PC-3 (cell line): ENCODE data around the gene UFD1. TPM values are rescaled to one million over a fixed set of nuclear protein-coding genes. Genes with fewer than 3 reads are reported as not detected.

Source experiments
- ATAC-seq: fragments of 200-7000 bp; cut with Tn5 transposase; 2 replicates; pipeline ENCODE4 v1.9.1; 2020; ENCODE audit warnings: mild to moderate bottlenecking, moderate library complexity
- BruUV-seq: library from RNA; stranded (reverse); fragments of 400-500 nt; replicated peaks from 2 replicates; lab custom pipeline; 2021; lab: Mats Ljungman, UMichigan
- CTCF ChIA-PET: fragments of 300-600 bp; sonication (Branson Sonifier 250); formaldehyde crosslinking; loops from one replicate; lab custom pipeline; 2022; ENCODE audit warnings: antibody characterized with exemption; lab: Charles Lee
- POLR2A ChIA-PET: fragments of 300-600 bp; sonication (Branson Sonifier 250); formaldehyde crosslinking; loops from one replicate; lab custom pipeline; 2022; ENCODE audit warnings: antibody characterized with exemption; ENCODE audit not compliant: unreplicated experiment; lab: Charles Lee
- DNase-seq: peaks from one replicate; pipeline ENCODE4 v3.0.0-alpha.2; 2015
- H2AFZ ChIP-seq: fragments of 300-600 bp; sonication (generic); 2 replicates; pipeline ENCODE4 v1.6.0; 2016; ENCODE audit warnings: antibody characterized with exemption, low read length
- H3F3A ChIP-seq: fragments of 300-600 bp; sonication (generic); one replicate; pipeline ENCODE4 v1.6.0; 2017; ENCODE audit warnings: antibody characterized with exemption, low read length, control low read depth, mild to moderate bottlenecking; ENCODE audit not compliant: unreplicated experiment
- H3K27ac ChIP-seq: fragments of 300-600 bp; sonication (generic); 2 replicates; pipeline ENCODE4 v1.5.1; 2016; ENCODE audit warnings: mild to moderate bottlenecking, low read length
- H3K27me3 ChIP-seq: fragments of 300-600 bp; sonication (generic); 2 replicates; pipeline ENCODE4 v1.6.1; 2016; ENCODE audit warnings: low read length, mixed read lengths
- H3K36me3 ChIP-seq: fragments of 300-600 bp; sonication (generic); 2 replicates; pipeline ENCODE4 v1.6.1; 2016; ENCODE audit warnings: low read depth, mixed run types, low read length, mixed read lengths
- H3K4me1 ChIP-seq: fragments of 300-600 bp; sonication (generic); 2 replicates; pipeline ENCODE4 v1.5.1; 2016; ENCODE audit warnings: low read length; ENCODE audit not compliant: insufficient read depth
- H3K4me2 ChIP-seq: fragments of 300-600 bp; sonication (generic); 2 replicates; pipeline ENCODE4 v1.6.0; 2016; ENCODE audit warnings: low read length
- H3K4me3 ChIP-seq: fragments of 300-600 bp; sonication (generic); 2 replicates; pipeline ENCODE4 v1.5.1; 2016; ENCODE audit warnings: mild to moderate bottlenecking, low read length, mixed read lengths
- H3K79me2 ChIP-seq: fragments of 300-600 bp; sonication (generic); 2 replicates; pipeline ENCODE4 v1.6.1; 2017; ENCODE audit warnings: low read length, mixed read lengths
- H3K9ac ChIP-seq: fragments of 300-600 bp; sonication (generic); 2 replicates; pipeline ENCODE4 v1.6.0; 2016; ENCODE audit warnings: mild to moderate bottlenecking, low read length
- H3K9me2 ChIP-seq: fragments of 300-600 bp; sonication (generic); replicated peaks from 2 replicates; pipeline ENCODE4 v1.6.1; 2016; ENCODE audit warnings: mixed run types, low read length, mixed read lengths
- H3K9me3 ChIP-seq: fragments of 300-600 bp; sonication (generic); 2 replicates; pipeline ENCODE4 v1.6.1; 2016; ENCODE audit warnings: low read length, mixed read lengths
- H4K20me1 ChIP-seq: fragments of 300-600 bp; sonication (generic); 2 replicates; pipeline ENCODE4 v1.6.1; 2016; ENCODE audit warnings: low read length, mixed read lengths
- EZH2 ChIP-seq: fragments of 300-600 bp; sonication (generic); IDR thresholded peaks from one replicate; pipeline ENCODE4 v1.6.1; 2017; ENCODE audit warnings: antibody characterized with exemption, mild to moderate bottlenecking, low read length; ENCODE audit not compliant: unreplicated experiment
- EZH2phosphoT487 ChIP-seq: fragments of 300-600 bp; sonication (generic); IDR thresholded peaks from 2 replicates; pipeline ENCODE4 v1.6.1; 2018; ENCODE audit warnings: mild to moderate bottlenecking, antibody characterized with exemption, low read length, borderline replicate concordance
- intact Hi-C: fragments of 100-400 bp; cut with micrococcal nuclease; formaldehyde crosslinking; loops from 2 replicates; pipeline ENCODE4 v1.9.0; 2023
- total RNA-seq: library from RNA; depleted of rRNA; stranded (reverse); fragments of >200 nt; gene quantifications from 2 replicates; pipeline ENCODE4 v1.2.3, GENCODE V29; 2014
- TF ChIP-seq, protein P1 (sequence below): fragments of 300-600 bp; sonication (generic); conservative IDR thresholded peaks from 2 replicates; pipeline ENCODE4 v1.5.1; 2017; ENCODE audit warnings: antibody characterized with exemption, low read depth, mild to moderate bottlenecking, low read length

UFD1 gene
- total RNA-seq, 1 experiment from 2014 or later, result 92.6 TPM

DNA sequence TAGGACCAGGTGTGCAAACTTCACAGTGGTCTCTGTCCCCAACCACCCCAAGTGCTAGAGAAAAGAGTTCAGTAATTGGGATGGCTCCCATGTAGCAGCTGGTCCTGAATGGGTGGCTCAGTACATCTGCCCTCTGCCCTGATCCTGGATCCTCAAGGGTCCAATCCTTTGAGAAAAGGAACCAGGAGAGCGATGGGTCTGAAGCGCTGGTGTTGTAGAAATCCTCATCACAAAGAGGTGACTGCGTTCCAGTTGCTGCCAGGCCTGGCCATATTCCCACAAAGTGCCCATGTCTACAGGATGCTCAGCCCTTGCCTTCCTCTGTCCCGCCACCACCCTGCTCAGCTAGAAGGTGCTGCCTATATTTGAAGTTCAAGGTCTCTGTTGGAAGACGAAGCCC, 25.3 kb downstream of the UFD1 start:
- H3K79me2 ChIP-seq, result no peaks in the 10 kb centered on the region
- H4K20me1 ChIP-seq, result no peaks in the 10 kb centered on the region
- TF ChIP-seq EZH2 (no peak), EZH2phosphoT487 (no peak)
- TF ChIP-seq, protein P1, sequence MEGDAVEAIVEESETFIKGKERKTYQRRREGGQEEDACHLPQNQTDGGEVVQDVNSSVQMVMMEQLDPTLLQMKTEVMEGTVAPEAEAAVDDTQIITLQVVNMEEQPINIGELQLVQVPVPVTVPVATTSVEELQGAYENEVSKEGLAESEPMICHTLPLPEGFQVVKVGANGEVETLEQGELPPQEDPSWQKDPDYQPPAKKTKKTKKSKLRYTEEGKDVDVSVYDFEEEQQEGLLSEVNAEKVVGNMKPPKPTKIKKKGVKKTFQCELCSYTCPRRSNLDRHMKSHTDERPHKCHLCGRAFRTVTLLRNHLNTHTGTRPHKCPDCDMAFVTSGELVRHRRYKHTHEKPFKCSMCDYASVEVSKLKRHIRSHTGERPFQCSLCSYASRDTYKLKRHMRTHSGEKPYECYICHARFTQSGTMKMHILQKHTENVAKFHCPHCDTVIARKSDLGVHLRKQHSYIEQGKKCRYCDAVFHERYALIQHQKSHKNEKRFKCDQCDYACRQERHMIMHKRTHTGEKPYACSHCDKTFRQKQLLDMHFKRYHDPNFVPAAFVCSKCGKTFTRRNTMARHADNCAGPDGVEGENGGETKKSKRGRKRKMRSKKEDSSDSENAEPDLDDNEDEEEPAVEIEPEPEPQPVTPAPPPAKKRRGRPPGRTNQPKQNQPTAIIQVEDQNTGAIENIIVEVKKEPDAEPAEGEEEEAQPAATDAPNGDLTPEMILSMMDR, result no peak
- POLR2A ChIA-PET, result interaction anchor here (0.6 kb wide), 1 partner anchor 121 kb away, joined by 4 read pairs; no protein-coding TSS in a partner anchor
- DNase-seq (no peak), ATAC-seq (no peak)
- no peaks in the 10 kb centered on the region for H3F3A ChIP-seq
- no peaks in the 10 kb centered on the region for H3K9me2 ChIP-seq
- no peak overlapping the region for H2AFZ ChIP-seq
- no peaks in the 10 kb centered on the region for H3K9me3 ChIP-seq
- no peak overlapping the region for H3K9ac ChIP-seq
- H3K4me3 ChIP-seq, result no peak overlapping the region
- no peak overlapping the region for H3K27ac ChIP-seq
- H3K4me2 ChIP-seq, result no peak overlapping the region
- intact Hi-C loops, result no loop called here
- no peaks in the 10 kb centered on the region for H3K4me1 ChIP-seq
- no TSS peak for BruUV-seq
- H3K27me3 ChIP-seq, result no peaks in the 10 kb centered on the region
- H3K36me3 ChIP-seq, result peaks cover 32% of the 10 kb centered on the region; the same call in 1 of the 2 replicates
- CTCF ChIA-PET, result no interaction called here

DNA sequence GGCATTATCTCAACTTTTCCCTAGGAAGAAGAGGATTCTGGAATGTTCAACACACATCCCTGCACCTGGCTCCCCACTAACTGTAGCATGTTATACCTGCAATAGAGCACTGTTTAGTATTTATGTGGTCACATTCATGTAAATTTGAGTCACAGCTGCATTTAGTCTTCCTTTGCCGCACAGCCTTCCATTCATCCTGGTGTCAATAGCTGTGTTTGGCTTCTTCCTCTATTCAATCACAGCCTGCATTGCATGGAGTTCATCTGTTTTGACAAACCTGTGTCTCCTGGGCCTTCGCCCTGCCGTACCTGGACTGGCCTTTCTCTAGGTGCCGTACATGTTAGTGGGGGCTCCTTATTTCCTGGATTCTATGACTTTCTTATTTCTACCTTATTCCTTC, 27.4 kb downstream of the UFD1 start:
- Histone ChIP-seq H3K36me3 (peaks cover 25% of the 10 kb centered on the region; the same call in 1 of the 2 replicates), H3K27ac (no peak overlapping the region), H3K9me2 (no peaks in the 10 kb centered on the region), H3K4me3 (no peak overlapping the region), H2AFZ (no peak overlapping the region), H3K4me2 (no peak overlapping the region), H3K9me3 (no peaks in the 10 kb centered on the region), H3F3A (no peaks in the 10 kb centered on the region), H3K9ac (no peak overlapping the region), H4K20me1 (no peaks in the 10 kb centered on the region), H3K27me3 (no peaks in the 10 kb centered on the region), H3K79me2 (peaks cover 6% of the 10 kb centered on the region), H3K4me1 (peaks cover 7% of the 10 kb centered on the region; the same call in 1 of the 2 replicates)
- ATAC-seq (no peak), DNase-seq (no peak)
- CTCF ChIA-PET, result no interaction called here
- intact Hi-C loops, result no loop called here
- BruUV-seq, result no TSS peak
- TF ChIP-seq EZH2, result no peak
- TF ChIP-seq, protein P1, result no peak
- no peak for TF ChIP-seq EZH2phosphoT487
- POLR2A ChIA-PET, result no interaction called here

GRCh38 chr22:19450363-19451175, 28.4 kb downstream of the UFD1 start:
- Histone ChIP-seq H3K4me2 (no peak overlapping the region), H3F3A (no peaks in the 10 kb centered on the region), H3K9me3 (no peaks in the 10 kb centered on the region), H3K4me1 (peaks cover 12% of the 10 kb centered on the region), H3K79me2 (peaks cover 16% of the 10 kb centered on the region), H3K9me2 (no peaks in the 10 kb centered on the region), H3K27ac (no peak overlapping the region), H3K27me3 (no peaks in the 10 kb centered on the region), H2AFZ (no peak overlapping the region), H3K9ac (no peak overlapping the region), H3K4me3 (no peak overlapping the region), H3K36me3 (peaks cover 20% of the 10 kb centered on the region; the same call in 1 of the 2 replicates), H4K20me1 (no peaks in the 10 kb centered on the region)
- intact Hi-C loops, result no loop called here
- CTCF ChIA-PET, result no interaction called here
- TF ChIP-seq EZH2 (no peak), EZH2phosphoT487 (no peak)
- TF ChIP-seq, protein P1, result no peak
- BruUV-seq, result no TSS peak
- POLR2A ChIA-PET, result no interaction called here
- ATAC-seq, result no peak
- no peak for DNase-seq
